ENCODE data around the gene ZAP70. TPM values are rescaled to one million over a fixed set of nuclear protein-coding genes. Genes with fewer than 3 reads are reported as not detected.

Gene ZAP70
- total RNA-seq, 1 experiment from 2014 or later, result not detected

- Histone ChIP-seq H3K36me3 (ENCODE audit: insufficient read depth, low read length) (no peaks in the 10 kb centered on the region), H3K79me2 (ENCODE audit: low read length) (no peaks in the 10 kb centered on the region), H3K4me1 (ENCODE audit: low read length) (no peaks in the 10 kb centered on the region), H4K20me1 (ENCODE audit: insufficient read depth, low read depth, low read length) (no peaks in the 10 kb centered on the region), H3K9me3 (ENCODE audit: low read length) (no peaks in the 10 kb centered on the region), H3K4me2 (ENCODE audit: low read depth, low read length, poor library complexity, severe bottlenecking) (no peak overlapping the region), H2AFZ (ENCODE audit: low read length) (no peak overlapping the region), H3K9ac (ENCODE audit: low read length) (no peak overlapping the region), H3K4me3 (ENCODE audit: low read length) (no peak overlapping the region), H3K27me3 (ENCODE audit: low read length) (no peaks in the 10 kb centered on the region), H3K9me2 (replicated peaks; ENCODE audit: insufficient read depth, low read length) (no peaks in the 10 kb centered on the region), H3K27ac (ENCODE audit: low read length) (no peak overlapping the region)
- DNase-seq, result no peak
These were observed 61.0 kb downstream of the ZAP70 start for GRCh38 chr2:97774425-97774824.

- no peak overlapping the region for H3K4me2 ChIP-seq (ENCODE audit: low read depth, low read length, poor library complexity, severe bottlenecking)
- H3K36me3 ChIP-seq (ENCODE audit: insufficient read depth, low read length), result no peaks in the 10 kb centered on the region
- no peak overlapping the region for H3K27ac ChIP-seq (ENCODE audit: low read length)
- no peak for DNase-seq
- H3K9me3 ChIP-seq (ENCODE audit: low read length), result no peaks in the 10 kb centered on the region
- H3K79me2 ChIP-seq (ENCODE audit: low read length), result no peaks in the 10 kb centered on the region
- H3K27me3 ChIP-seq (ENCODE audit: low read length), result no peaks in the 10 kb centered on the region
- no peaks in the 10 kb centered on the region for H3K4me1 ChIP-seq (ENCODE audit: low read length)
- no peak overlapping the region for H3K9ac ChIP-seq (ENCODE audit: low read length)
- H3K4me3 ChIP-seq (ENCODE audit: low read length), result no peak overlapping the region
- H2AFZ ChIP-seq (ENCODE audit: low read length), result no peak overlapping the region
- no peaks in the 10 kb centered on the region for H3K9me2 ChIP-seq (replicated peaks; ENCODE audit: insufficient read depth, low read length)
- H4K20me1 ChIP-seq (ENCODE audit: insufficient read depth, low read depth, low read length), result no peaks in the 10 kb centered on the region
These were observed 61.7 kb downstream of the ZAP70 start for GRCh38 chr2:97775074-97775473.

GRCh38 chr2:97779141-97779540 is 65.8 kb downstream of the ZAP70 start:
- no peaks in the 10 kb centered on the region for H3K27me3 ChIP-seq (ENCODE audit: low read length)
- H3K4me2 ChIP-seq (ENCODE audit: low read depth, low read length, poor library complexity, severe bottlenecking), result no peak overlapping the region
- no peak overlapping the region for H3K9ac ChIP-seq (ENCODE audit: low read length)
- no peaks in the 10 kb centered on the region for H3K4me1 ChIP-seq (ENCODE audit: low read length)
- no peaks in the 10 kb centered on the region for H3K9me3 ChIP-seq (ENCODE audit: low read length)
- H3K4me3 ChIP-seq (ENCODE audit: low read length), result no peak overlapping the region
- H3K27ac ChIP-seq (ENCODE audit: low read length), result no peak overlapping the region
- DNase-seq, result no peak
- H4K20me1 ChIP-seq (ENCODE audit: insufficient read depth, low read depth, low read length), result no peaks in the 10 kb centered on the region
- no peaks in the 10 kb centered on the region for H3K79me2 ChIP-seq (ENCODE audit: low read length)
- no peaks in the 10 kb centered on the region for H3K9me2 ChIP-seq (replicated peaks; ENCODE audit: insufficient read depth, low read length)
- H2AFZ ChIP-seq (ENCODE audit: low read length), result no peak overlapping the region
- H3K36me3 ChIP-seq (ENCODE audit: insufficient read depth, low read length), result no peaks in the 10 kb centered on the region

GRCh38 chr2:97781981-97782380 is 68.6 kb downstream of the ZAP70 start:
- DNase-seq, result no peak
- H3K79me2 ChIP-seq (ENCODE audit: low read length), result no peaks in the 10 kb centered on the region
- no peak overlapping the region for H2AFZ ChIP-seq (ENCODE audit: low read length)
- no peak overlapping the region for H3K4me2 ChIP-seq (ENCODE audit: low read depth, low read length, poor library complexity, severe bottlenecking)
- H3K27ac ChIP-seq (ENCODE audit: low read length), result no peak overlapping the region
- no peak overlapping the region for H3K4me3 ChIP-seq (ENCODE audit: low read length)
- no peak overlapping the region for H3K9ac ChIP-seq (ENCODE audit: low read length)
- no peaks in the 10 kb centered on the region for H3K36me3 ChIP-seq (ENCODE audit: insufficient read depth, low read length)
- no peaks in the 10 kb centered on the region for H3K9me3 ChIP-seq (ENCODE audit: low read length)
- H3K4me1 ChIP-seq (ENCODE audit: low read length), result no peaks in the 10 kb centered on the region
- no peaks in the 10 kb centered on the region for H3K9me2 ChIP-seq (replicated peaks; ENCODE audit: insufficient read depth, low read length)
- no peaks in the 10 kb centered on the region for H4K20me1 ChIP-seq (ENCODE audit: insufficient read depth, low read depth, low read length)
- H3K27me3 ChIP-seq (ENCODE audit: low read length), result no peaks in the 10 kb centered on the region

- no peaks in the 10 kb centered on the region for H3K79me2 ChIP-seq (ENCODE audit: low read length)
- H3K4me1 ChIP-seq (ENCODE audit: low read length), result no peaks in the 10 kb centered on the region
- H3K4me2 ChIP-seq (ENCODE audit: low read depth, low read length, poor library complexity, severe bottlenecking), result no peak overlapping the region
- H3K9me2 ChIP-seq (replicated peaks; ENCODE audit: insufficient read depth, low read length), result no peaks in the 10 kb centered on the region
- no peaks in the 10 kb centered on the region for H3K27me3 ChIP-seq (ENCODE audit: low read length)
- no peak for DNase-seq
- no peaks in the 10 kb centered on the region for H4K20me1 ChIP-seq (ENCODE audit: insufficient read depth, low read depth, low read length)
- no peak overlapping the region for H3K9ac ChIP-seq (ENCODE audit: low read length)
- H3K9me3 ChIP-seq (ENCODE audit: low read length), result no peaks in the 10 kb centered on the region
- no peak overlapping the region for H3K27ac ChIP-seq (ENCODE audit: low read length)
- H2AFZ ChIP-seq (ENCODE audit: low read length), result no peak overlapping the region
- no peaks in the 10 kb centered on the region for H3K36me3 ChIP-seq (ENCODE audit: insufficient read depth, low read length)
- H3K4me3 ChIP-seq (ENCODE audit: low read length), result no peak overlapping the region
These were observed 71.6 kb downstream of the ZAP70 start for GRCh38 chr2:97784953-97785352.

GRCh38 chr2:97785818-97786217 is 72.4 kb downstream of the ZAP70 start:
- Histone ChIP-seq H3K4me2 (ENCODE audit: low read depth, low read length, poor library complexity, severe bottlenecking) (no peak overlapping the region), H3K9me3 (ENCODE audit: low read length) (no peaks in the 10 kb centered on the region), H2AFZ (ENCODE audit: low read length) (no peak overlapping the region), H3K4me1 (ENCODE audit: low read length) (no peaks in the 10 kb centered on the region), H3K27ac (ENCODE audit: low read length) (no peak overlapping the region), H3K9ac (ENCODE audit: low read length) (no peak overlapping the region), H3K9me2 (replicated peaks; ENCODE audit: insufficient read depth, low read length) (no peaks in the 10 kb centered on the region), H4K20me1 (ENCODE audit: insufficient read depth, low read depth, low read length) (no peaks in the 10 kb centered on the region), H3K27me3 (ENCODE audit: low read length) (no peaks in the 10 kb centered on the region), H3K36me3 (ENCODE audit: insufficient read depth, low read length) (no peaks in the 10 kb centered on the region), H3K4me3 (ENCODE audit: low read length) (no peak overlapping the region), H3K79me2 (ENCODE audit: low read length) (no peaks in the 10 kb centered on the region)
- DNase-seq, result no peak

GRCh38 chr2:97788986-97789644 is 75.7 kb downstream of the ZAP70 start:
- no peaks in the 10 kb centered on the region for H3K36me3 ChIP-seq (ENCODE audit: insufficient read depth, low read length)

More at GRCh38 chr2:97788986-97789644, 75.7 kb downstream of the ZAP70 start:
- Histone ChIP-seq H3K4me2 (ENCODE audit: low read depth, low read length, poor library complexity, severe bottlenecking) (no peak overlapping the region), H3K4me3 (ENCODE audit: low read length) (no peak overlapping the region), H3K4me1 (ENCODE audit: low read length) (no peaks in the 10 kb centered on the region), H3K79me2 (ENCODE audit: low read length) (no peaks in the 10 kb centered on the region), H3K9me3 (ENCODE audit: low read length) (no peaks in the 10 kb centered on the region), H3K27me3 (ENCODE audit: low read length) (no peaks in the 10 kb centered on the region), H3K27ac (ENCODE audit: low read length) (no peak overlapping the region), H2AFZ (ENCODE audit: low read length) (no peak overlapping the region), H3K9ac (ENCODE audit: low read length) (no peak overlapping the region), H3K9me2 (replicated peaks; ENCODE audit: insufficient read depth, low read length) (no peaks in the 10 kb centered on the region), H4K20me1 (ENCODE audit: insufficient read depth, low read depth, low read length) (no peaks in the 10 kb centered on the region)
- DNase-seq, result no peak
